Adipocyte (in vitro differentiated cells): ENCODE measurements around the gene BRME1.

Experiments
- DNase-seq: peaks from one replicate; pipeline ENCODE4 v3.0.0-alpha.2; 2015; ENCODE audit warnings: low read depth
- H3K27me3 ChIP-seq: replicated peaks from 2 replicates; pipeline ENCODE4 v1.7.0; 2013; ENCODE audit warnings: mild to moderate bottlenecking, low read length, moderate library complexity; ENCODE audit not compliant: control insufficient read depth, insufficient read depth
- H3K36me3 ChIP-seq: 2 replicates; pipeline ENCODE4 v1.7.0; 2013; ENCODE audit warnings: low read length, mild to moderate bottlenecking, moderate library complexity; ENCODE audit not compliant: control insufficient read depth, insufficient read depth, severe bottlenecking
- H3K4me1 ChIP-seq: 2 replicates; pipeline ENCODE4 v1.7.0; 2013; ENCODE audit warnings: mild to moderate bottlenecking, low read length, moderate library complexity; ENCODE audit not compliant: control insufficient read depth, insufficient read depth
- H3K4me3 ChIP-seq: 2 replicates; pipeline ENCODE4 v1.7.0; 2013; ENCODE audit warnings: mild to moderate bottlenecking, low read length, moderate library complexity
- H3K9ac ChIP-seq: 2 replicates; pipeline ENCODE4 v1.7.0; 2013; ENCODE audit warnings: mild to moderate bottlenecking, low read length, moderate library complexity
- H3K9me3 ChIP-seq: 2 replicates; pipeline ENCODE4 v1.7.0; 2013; ENCODE audit warnings: mild to moderate bottlenecking, low read length, moderate library complexity; ENCODE audit not compliant: control insufficient read depth

Gene BRME1

DNA sequence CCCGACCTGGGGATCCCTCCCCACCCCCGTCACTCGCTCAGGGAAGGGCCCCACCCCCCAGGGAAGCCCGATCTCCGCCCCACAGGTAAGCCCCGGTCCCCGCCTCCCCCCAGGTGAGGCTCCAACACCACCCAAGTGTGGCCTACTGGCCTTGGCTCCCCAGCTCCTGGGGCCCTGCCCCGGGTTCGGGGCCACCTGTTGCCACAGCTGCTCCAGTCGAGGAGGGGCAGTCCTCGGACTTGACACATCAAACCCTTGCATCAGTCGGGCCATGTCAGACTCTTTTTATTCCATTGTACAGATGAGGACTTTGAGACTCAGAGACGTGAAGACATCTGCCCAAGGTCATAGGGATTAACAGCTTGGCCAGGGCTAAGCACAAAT, 596 bp upstream of the BRME1 start:
- peak; percentile 31 for DNase-seq
- H3K9ac ChIP-seq, result peak overlapping the region; percentile 90

DNA sequence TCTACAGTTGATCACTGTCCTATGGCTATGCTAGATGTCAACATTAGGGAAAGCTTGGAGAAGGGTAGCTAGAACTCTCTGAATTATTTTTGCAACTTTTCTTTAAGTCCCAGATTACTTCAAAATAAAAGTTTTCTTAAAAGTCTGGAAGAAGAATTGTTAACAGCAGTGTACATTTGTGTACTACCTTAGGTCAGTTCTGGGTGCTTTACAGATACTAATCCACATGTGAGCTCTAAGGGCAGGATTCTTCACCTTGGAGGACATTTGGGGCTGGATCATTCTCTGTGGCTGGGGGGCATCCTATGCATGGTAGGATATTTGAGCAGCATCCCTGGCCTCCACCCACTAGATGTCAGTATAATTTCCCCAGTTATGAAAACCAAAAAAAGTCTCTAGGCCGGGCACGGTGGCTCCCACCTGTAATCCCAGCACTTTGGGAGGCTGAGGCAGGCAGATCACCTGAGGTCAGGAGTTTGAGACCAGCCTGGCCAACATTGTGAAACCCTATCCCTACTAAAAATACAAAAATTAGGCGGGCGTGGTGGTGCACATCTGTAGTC, 2.8 kb downstream of the BRME1 start:
- Histone ChIP-seq H3K9ac (no peak overlapping the region), H3K27me3 (no peaks in the 10 kb centered on the region), H3K36me3 (no peaks in the 10 kb centered on the region), H3K4me1 (peaks cover 9% of the 10 kb centered on the region), H3K9me3 (no peaks in the 10 kb centered on the region), H3K4me3 (no peak overlapping the region)
- DNase-seq, result peak; percentile 26

More for the DNA sequence above, 596 bp upstream of the BRME1 start:
- Histone ChIP-seq H3K27me3 (no peaks in the 10 kb centered on the region), H3K4me1 (peaks cover 9% of the 10 kb centered on the region), H3K9me3 (no peaks in the 10 kb centered on the region), H3K36me3 (peaks cover 3% of the 10 kb centered on the region), H3K4me3 (peak overlapping the region; percentile 89)

DNA sequence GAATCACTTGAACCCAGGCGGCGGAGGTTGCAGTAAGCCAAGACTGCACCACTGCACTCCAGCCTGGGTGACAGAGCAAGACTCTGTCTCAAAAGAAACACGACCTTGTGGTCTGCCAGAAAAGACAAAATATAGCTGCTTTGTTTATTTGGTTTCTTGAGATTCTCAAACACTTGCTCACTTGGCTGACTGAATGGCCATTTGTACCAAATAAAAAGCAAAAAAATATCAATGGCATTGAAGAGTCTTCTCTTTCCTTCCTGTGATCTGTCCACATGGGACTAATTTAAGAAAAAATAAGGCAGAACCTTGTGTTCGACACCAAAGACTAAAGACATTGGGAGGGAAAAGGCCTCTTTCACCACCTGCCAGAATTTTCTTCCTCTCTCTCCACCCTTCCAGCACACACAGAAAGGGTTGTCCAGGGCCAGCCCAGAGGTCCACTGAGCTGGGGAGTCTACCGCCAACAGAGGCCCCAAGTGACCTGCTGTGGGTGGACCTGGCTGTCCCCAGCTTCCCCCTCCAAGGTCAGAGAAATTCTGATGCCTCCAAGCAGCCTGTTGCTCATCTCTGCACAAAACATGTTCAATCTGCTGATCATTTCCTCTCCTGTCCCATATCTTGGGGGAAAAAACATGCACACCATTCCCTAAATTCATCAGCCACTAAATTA, 5.9 kb downstream of the BRME1 start:
- peak; percentile 13 for DNase-seq
- Histone ChIP-seq H3K4me1 (no peaks in the 10 kb centered on the region), H3K27me3 (no peaks in the 10 kb centered on the region), H3K9me3 (no peaks in the 10 kb centered on the region), H3K36me3 (no peaks in the 10 kb centered on the region), H3K9ac (no peak overlapping the region), H3K4me3 (no peak overlapping the region)

DNA sequence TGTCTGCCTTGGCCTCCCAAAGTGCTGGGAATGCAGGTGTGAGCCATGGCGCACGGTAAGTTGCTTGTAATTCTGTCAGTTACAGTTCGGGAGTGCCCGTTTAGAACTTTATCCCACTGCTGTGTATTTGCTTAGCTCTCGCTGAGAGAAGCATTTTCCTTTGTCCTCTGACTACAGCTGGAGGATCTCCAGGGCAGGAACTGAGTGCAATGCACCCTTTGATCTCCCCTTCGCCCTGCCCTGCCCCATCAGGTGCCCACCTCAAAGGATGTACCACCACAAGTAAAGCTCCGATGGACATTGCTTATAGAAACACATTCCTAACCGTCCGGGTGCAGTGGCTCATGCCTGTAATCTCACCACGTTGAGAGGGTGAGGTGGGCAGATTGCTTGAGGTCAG, 6.5 kb downstream of the BRME1 start:
- Histone ChIP-seq H3K4me1 (no peaks in the 10 kb centered on the region), H3K27me3 (no peaks in the 10 kb centered on the region)
- DNase-seq, result no peak

DNA sequence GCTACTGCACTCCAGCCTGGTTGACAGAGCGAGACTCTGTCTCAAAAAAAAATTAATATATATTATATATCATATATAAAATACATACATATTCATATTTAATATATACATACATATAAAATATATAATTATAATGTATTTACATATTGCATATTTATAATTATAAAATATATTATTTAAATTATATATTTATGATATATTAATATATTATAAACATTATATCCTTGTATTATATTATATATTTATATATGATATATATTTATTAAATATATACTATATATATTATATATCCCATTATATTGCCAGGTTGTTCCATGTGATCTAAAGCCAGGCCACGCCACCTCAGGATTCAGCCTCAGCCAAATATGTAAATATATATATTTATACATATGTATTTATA, 9.7 kb downstream of the BRME1 start:
- Histone ChIP-seq H3K4me3 (no peak overlapping the region), H3K27me3 (no peaks in the 10 kb centered on the region), H3K36me3 (no peaks in the 10 kb centered on the region), H3K9ac (no peak overlapping the region), H3K9me3 (no peaks in the 10 kb centered on the region), H3K4me1 (no peaks in the 10 kb centered on the region)
- DNase-seq, result no peak

More for the DNA sequence above, 6.5 kb downstream of the BRME1 start:
- no peak overlapping the region for H3K9ac ChIP-seq
- H3K36me3 ChIP-seq, result no peaks in the 10 kb centered on the region
- H3K9me3 ChIP-seq, result no peaks in the 10 kb centered on the region
- no peak overlapping the region for H3K4me3 ChIP-seq

DNA sequence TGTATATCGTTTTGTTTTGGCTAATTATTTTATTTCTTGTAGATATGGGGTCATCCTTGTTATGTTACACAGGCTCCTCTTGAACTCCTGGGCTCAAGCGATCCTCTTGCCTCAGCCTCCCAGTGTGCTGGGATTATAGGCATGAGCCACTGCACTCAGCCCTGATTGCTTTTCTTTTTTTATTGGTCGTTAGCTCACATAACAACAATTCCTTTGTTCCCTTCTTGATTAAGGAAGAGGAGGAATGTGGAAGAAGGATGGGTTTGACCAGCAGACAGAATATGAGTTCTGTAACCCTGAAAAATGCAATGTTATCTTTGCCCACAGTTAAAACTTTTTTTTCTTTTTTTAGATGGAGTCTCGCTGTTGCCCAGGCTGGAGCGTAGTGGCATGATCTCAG, 11.4 kb downstream of the BRME1 start:
- Histone ChIP-seq H3K4me3 (no peak overlapping the region), H3K36me3 (no peaks in the 10 kb centered on the region), H3K4me1 (no peaks in the 10 kb centered on the region), H3K9ac (no peak overlapping the region), H3K9me3 (no peaks in the 10 kb centered on the region), H3K27me3 (no peaks in the 10 kb centered on the region)
- DNase-seq, result no peak

DNA sequence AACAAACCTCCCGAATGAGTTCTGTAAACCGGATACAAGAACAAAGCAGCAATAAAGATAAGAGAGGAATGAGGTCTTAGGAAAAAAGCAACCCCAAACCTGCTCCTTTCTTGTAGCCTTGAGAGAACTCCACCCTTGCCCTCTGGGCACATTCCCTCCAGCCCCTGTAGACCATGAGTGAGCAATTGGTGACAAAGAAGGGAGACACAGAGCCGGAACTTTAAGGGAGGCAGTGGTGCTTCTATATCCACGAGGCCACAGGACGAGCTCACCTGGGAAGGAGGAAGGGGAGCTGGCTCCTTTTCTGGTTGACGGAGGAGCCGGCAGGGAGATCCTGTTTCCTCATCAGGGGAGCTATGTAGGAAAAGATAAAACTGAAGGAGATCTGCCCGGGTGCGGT, 13.0 kb downstream of the BRME1 start:
- Histone ChIP-seq H3K36me3 (no peaks in the 10 kb centered on the region), H3K4me1 (no peaks in the 10 kb centered on the region), H3K9me3 (no peaks in the 10 kb centered on the region), H3K9ac (no peak overlapping the region), H3K27me3 (no peaks in the 10 kb centered on the region), H3K4me3 (no peak overlapping the region)
- no peak for DNase-seq

DNA sequence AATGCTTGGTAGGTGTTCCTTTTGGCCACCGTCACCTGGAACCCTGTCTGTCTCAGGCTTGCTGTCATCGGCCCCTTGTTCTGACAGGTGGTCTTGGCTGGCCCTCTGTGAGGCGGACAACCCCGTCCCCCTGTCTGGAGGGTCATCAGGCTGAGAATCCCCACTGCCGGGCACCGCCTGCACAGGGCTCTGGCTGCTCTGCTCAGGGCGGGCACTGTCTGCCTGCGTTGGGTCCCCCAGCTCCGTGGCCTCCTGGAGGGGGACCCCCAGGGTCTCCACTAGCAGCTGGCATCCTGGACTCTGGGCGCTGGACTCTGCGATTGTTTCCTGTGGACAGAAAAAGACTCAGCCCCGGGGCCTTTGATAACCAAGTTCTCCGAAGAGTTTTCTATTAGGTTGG, 15.8 kb downstream of the BRME1 start:
- no peak for DNase-seq
- H3K36me3 ChIP-seq, result no peaks in the 10 kb centered on the region
- no peak overlapping the region for H3K4me3 ChIP-seq
- peaks cover 5% of the 10 kb centered on the region for H3K4me1 ChIP-seq
- H3K9ac ChIP-seq, result no peak overlapping the region
- no peaks in the 10 kb centered on the region for H3K9me3 ChIP-seq
- H3K27me3 ChIP-seq, result peaks cover 2% of the 10 kb centered on the region

DNA sequence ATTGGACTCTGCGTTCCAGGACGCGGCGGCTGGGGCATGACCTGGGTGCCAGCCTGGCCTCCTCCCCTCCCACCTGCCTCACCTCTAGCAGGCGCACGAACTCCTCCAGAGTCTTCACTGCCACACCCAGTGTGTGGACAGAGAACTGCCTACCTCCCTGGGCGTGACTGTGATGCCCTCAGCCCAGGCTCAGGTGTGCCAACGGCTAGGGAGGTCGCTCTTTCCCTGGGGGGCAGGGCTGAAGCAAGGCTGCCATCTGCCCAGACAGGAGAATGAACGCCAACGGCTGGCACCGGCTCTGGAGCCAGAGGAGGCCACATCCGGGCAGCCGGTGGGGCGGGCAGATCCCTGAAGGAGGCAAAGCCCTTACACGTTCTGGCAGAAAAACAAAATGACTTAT, 17.6 kb downstream of the BRME1 start:
- Histone ChIP-seq H3K27me3 (peaks cover 8% of the 10 kb centered on the region), H3K36me3 (no peaks in the 10 kb centered on the region), H3K4me3 (no peak overlapping the region), H3K9me3 (no peaks in the 10 kb centered on the region), H3K4me1 (peaks cover 5% of the 10 kb centered on the region), H3K9ac (no peak overlapping the region)
- no peak for DNase-seq

DNA sequence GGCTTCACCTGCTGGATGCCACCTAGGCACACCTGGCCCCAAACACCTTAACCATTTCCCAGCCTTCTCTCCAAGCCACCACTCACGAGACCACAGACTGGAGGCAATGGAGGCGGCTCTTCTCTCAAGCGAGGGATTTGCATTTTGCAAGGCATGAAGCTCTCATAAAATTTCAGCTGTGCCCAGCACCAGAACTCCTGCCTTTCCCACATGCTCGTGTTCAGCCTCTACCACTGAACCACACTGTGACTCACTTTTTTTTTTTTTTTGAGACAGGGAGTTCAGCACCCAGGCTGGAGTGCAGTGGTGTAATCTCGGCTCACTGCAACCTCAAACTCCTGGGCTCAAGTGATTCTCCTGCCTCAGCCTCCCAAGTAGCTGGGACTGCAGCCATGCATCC, 18.4 kb downstream of the BRME1 start:
- H3K4me3 ChIP-seq, result no peak overlapping the region
- H3K36me3 ChIP-seq, result no peaks in the 10 kb centered on the region
- H3K9ac ChIP-seq, result no peak overlapping the region
- H3K4me1 ChIP-seq, result peaks cover 5% of the 10 kb centered on the region
- no peaks in the 10 kb centered on the region for H3K9me3 ChIP-seq
- H3K27me3 ChIP-seq, result peaks cover 8% of the 10 kb centered on the region
- no peak for DNase-seq

DNA sequence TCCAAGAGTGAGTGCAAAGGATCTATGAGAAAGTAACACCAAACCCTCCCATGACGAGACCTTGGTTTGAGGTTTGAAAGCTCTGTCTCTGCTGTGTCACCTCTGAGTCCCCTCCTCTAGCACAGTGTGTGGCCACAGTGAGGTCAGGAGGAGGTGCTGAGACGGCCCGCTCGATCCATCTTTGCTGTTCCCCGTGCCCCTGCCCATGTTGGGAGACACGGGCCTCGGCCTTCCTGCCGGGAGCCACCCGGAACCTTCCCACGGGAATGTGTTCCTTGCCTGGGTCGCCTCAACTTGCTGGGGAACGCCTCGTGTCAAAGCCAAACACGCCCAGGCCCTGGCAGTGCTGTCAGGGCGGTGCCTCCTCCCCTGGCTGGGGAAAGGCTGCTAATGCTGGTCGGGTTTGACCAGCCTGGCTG, 18.9 kb downstream of the BRME1 start:
- H3K27me3 ChIP-seq, result peaks cover 8% of the 10 kb centered on the region
- H3K9me3 ChIP-seq, result no peaks in the 10 kb centered on the region
- H3K4me1 ChIP-seq, result peaks cover 6% of the 10 kb centered on the region
- H3K36me3 ChIP-seq, result no peaks in the 10 kb centered on the region
- no peak overlapping the region for H3K9ac ChIP-seq
- no peak for DNase-seq
- H3K4me3 ChIP-seq, result no peak overlapping the region
